ENCODE measurements around the gene TRANK1. TPM values are rescaled to one million over a fixed set of nuclear protein-coding genes. Genes with fewer than 3 reads are reported as not detected.

Gene TRANK1
- total RNA-seq: 10 to 100 TPM in 2 of 9 donors, 1 to 10 TPM in 7; 2.2 to 27.9 (median 4.9) TPM
- polyA plus RNA-seq: 1 to 10 TPM; 2.2 to 3.0 TPM
- long read RNA-seq, donor 1, partial matches to known transcripts: 2 of 3 reads
- long read RNA-seq, donor 1, other reads (novel, unspliced or antisense): 1 of 3 reads
- long read RNA-seq, donor 2, partial matches to known transcripts: 4 of 4 reads
- long read RNA-seq, donor 2, other reads (novel, unspliced or antisense): 0 of 4 reads
- long read RNA-seq, donor 3, partial matches to known transcripts: 1 of 1 reads
- long read RNA-seq, donor 3, other reads (novel, unspliced or antisense): 0 of 1 reads

DNA sequence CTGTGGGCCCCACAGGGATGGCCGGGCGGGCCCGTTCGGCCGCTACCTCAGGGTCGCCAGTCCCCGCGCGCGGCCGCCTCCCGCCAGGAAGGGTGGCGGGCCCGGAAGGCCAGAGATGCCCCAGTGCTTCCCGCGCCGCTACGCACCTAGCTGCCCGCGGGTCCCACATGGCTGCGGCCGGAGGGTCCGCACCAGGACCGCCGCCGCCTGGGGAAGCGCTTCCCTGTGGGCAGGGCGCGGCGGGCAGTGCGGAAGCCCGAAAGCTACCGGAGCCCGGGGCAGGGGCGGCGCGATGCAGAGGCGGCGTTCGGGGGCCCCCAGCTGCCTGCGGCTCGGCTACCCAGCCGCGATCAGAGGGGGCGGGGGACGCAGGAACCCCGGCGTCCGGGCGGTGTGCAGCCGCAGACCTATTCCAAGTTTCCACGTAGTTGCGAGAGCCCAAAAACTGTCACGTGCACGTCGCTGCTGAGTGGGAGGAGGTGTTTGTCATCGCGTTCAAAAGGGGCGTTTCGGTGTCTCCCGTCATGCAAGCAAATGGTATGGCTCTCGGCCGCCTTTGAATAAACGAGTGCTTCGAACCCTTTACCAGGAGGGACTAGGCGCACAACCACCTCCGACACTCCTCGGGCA is at the start of gene TRANK1:
TRANK1 (minus strand) TSS at position 414 of the 630 bp plus-strand sequence; CDS start at position 169, 245 bp downstream.
- Histone ChIP-seq H3K27ac (peak within 1 kb of the TSS in 11 of 12 donors; percentile 23 to 87 (median 67)), H3K9me3 (peaks cover 0 to 22% (median 11%) of the 10 kb centered on the region in 12 donors), H3K36me3 (no peaks in the 10 kb centered on the region), H3K27me3 (no peaks in the 10 kb centered on the region), H3K4me1 (peaks cover 0 to 20% (median 10%) of the 10 kb centered on the region in 12 donors), H3K4me3 (peak within 1 kb of the TSS; percentile 50 to 98 (median 84))
- intact Hi-C loops (cut with DNase I): loop anchor here in 3 of 10 donors (5.0 kb wide), 2 partner anchors 37 to 42 kb away; no protein-coding TSS in a partner anchor
- peak; percentile 53 to 77 (median 67) for DNase-seq
- peak; percentile 47 to 74 (median 73) for ATAC-seq
- WGBS, 4 donors: 1 to 20% (median 4%) methylated on average over 11 to 68 of the region's 68 CpGs
- no peak for TF ChIP-seq POLR2A (IDR thresholded peaks at IDR 0.05)
- TF ChIP-seq, protein P1, sequence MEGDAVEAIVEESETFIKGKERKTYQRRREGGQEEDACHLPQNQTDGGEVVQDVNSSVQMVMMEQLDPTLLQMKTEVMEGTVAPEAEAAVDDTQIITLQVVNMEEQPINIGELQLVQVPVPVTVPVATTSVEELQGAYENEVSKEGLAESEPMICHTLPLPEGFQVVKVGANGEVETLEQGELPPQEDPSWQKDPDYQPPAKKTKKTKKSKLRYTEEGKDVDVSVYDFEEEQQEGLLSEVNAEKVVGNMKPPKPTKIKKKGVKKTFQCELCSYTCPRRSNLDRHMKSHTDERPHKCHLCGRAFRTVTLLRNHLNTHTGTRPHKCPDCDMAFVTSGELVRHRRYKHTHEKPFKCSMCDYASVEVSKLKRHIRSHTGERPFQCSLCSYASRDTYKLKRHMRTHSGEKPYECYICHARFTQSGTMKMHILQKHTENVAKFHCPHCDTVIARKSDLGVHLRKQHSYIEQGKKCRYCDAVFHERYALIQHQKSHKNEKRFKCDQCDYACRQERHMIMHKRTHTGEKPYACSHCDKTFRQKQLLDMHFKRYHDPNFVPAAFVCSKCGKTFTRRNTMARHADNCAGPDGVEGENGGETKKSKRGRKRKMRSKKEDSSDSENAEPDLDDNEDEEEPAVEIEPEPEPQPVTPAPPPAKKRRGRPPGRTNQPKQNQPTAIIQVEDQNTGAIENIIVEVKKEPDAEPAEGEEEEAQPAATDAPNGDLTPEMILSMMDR (IDR thresholded peaks at IDR 0.05): no peak

DNA sequence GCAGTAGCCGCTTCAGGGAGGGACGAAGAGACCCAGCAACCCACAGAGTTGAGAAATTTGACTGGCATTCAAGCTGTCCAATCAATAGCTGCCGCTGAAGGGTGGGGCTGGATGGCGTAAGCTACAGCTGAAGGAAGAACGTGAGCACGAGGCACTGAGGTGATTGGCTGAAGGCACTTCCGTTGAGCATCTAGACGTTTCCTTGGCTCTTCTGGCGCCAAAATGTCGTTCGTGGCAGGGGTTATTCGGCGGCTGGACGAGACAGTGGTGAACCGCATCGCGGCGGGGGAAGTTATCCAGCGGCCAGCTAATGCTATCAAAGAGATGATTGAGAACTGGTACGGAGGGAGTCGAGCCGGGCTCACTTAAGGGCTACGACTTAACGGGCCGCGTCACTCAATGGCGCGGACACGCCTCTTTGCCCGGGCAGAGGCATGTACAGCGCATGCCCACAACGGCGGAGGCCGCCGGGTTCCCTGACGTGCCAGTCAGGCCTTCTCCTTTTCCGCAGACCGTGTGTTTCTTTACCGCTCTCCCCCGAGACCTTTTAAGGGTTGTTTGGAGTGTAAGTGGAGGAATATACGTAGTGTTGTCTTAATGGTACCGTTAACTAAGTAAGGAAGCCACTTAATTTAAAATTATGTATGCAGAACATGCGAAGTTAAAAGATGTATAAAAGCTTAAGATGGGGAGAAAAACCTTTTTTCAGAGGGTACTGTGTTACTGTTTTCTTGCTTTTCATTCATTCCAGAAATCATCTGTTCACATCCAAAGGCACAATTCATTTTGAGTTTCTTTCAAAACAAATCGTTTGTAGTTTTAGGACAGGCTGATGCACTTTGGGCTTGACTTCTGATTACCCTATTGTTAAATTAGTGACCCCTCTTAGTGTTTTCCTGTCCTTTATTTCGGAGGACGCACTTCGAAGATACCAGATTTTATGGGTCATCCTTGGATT is 48.8 kb upstream of the TRANK1 start, which contains the start of gene MLH1:
MLH1 (plus strand) TSS at position 193 of the 958 bp plus-strand sequence; CDS start at position 223, 30 bp downstream.
- DNase-seq (peak; percentile 94 to 97 (median 95)), ATAC-seq (peak; percentile 94 to 97 (median 96))
- peak within 1 kb of the TSS; percentile 93 to 99 (median 98) for H3K27ac ChIP-seq
- H3K36me3 ChIP-seq: peaks cover 0 to 52% (median 40%) of the 10 kb centered on the region in 9 donors
- WGBS, 4 donors: 1% methylated on average over 30 to 47 of the region's 47 CpGs
- intact Hi-C loops (cut with DNase I): loop anchor here in 4 of 10 donors (1.0 to 10.0 kb wide), 5 partner anchors 59 to 221 kb away; no protein-coding TSS in a partner anchor
- no peaks in the 10 kb centered on the region for H3K27me3 ChIP-seq
- H3K9me3 ChIP-seq: no peaks in the 10 kb centered on the region
- peak within 1 kb of the TSS; percentile 57 to 83 (median 70) for H3K4me3 ChIP-seq
- TF ChIP-seq POLR2A (IDR thresholded peaks at IDR 0.05): peak in 1 of 2 donors; percentile 64
- TF ChIP-seq, protein P1 (IDR thresholded peaks at IDR 0.05): no peak
- peaks cover 7 to 65% (median 48%) of the 10 kb centered on the region in 12 donors for H3K4me1 ChIP-seq

DNA sequence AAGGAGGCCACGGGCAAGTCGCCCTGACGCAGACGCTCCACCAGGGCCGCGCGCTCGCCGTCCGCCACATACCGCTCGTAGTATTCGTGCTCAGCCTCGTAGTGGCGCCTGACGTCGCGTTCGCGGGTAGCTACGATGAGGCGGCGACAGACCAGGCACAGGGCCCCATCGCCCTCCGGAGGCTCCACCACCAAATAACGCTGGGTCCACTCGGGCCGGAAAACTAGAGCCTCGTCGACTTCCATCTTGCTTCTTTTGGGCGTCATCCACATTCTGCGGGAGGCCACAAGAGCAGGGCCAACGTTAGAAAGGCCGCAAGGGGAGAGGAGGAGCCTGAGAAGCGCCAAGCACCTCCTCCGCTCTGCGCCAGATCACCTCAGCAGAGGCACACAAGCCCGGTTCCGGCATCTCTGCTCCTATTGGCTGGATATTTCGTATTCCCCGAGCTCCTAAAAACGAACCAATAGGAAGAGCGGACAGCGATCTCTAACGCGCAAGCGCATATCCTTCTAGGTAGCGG is 48.0 kb upstream of the TRANK1 start, which contains the start of gene EPM2AIP1:
EPM2AIP1 (minus strand) TSS at position 326 of the 520 bp plus-strand sequence; CDS start at position 272, 54 bp downstream.
- H3K4me3 ChIP-seq: peak within 1 kb of the TSS; percentile 57 to 83 (median 70)
- ATAC-seq (peak; percentile 94 to 96 (median 94)), DNase-seq (peak; percentile 95 to 100 (median 99))
- TF ChIP-seq POLR2A (IDR thresholded peaks at IDR 0.05): peak; percentile 90 to 97
- TF ChIP-seq, protein P1 (IDR thresholded peaks at IDR 0.05): peak in 9 of 12 donors; percentile 16 to 57 (median 30)
- H3K27me3 ChIP-seq: no peaks in the 10 kb centered on the region
- H3K9me3 ChIP-seq: no peaks in the 10 kb centered on the region
- 0 to 1% (median 0%) methylated on average over 17 to 48 of the region's 48 CpGs for WGBS, 4 donors
- peaks cover 7 to 72% (median 56%) of the 10 kb centered on the region in 12 donors for H3K4me1 ChIP-seq
- intact Hi-C loops (cut with DNase I): loop anchor here in 4 of 10 donors (1.0 to 10.0 kb wide), 5 partner anchors 59 to 222 kb away; no protein-coding TSS in a partner anchor
- H3K27ac ChIP-seq: peak within 1 kb of the TSS; percentile 93 to 99 (median 98)
- peaks cover 0 to 48% (median 40%) of the 10 kb centered on the region in 9 donors for H3K36me3 ChIP-seq

All from heart left ventricle (tissue), 16 donors.